Hindlimb muscle (tissue), 1 donor: ENCODE measurements around the gene DNAAF6. TPM values are rescaled to one million over a fixed set of nuclear protein-coding genes. Genes with fewer than 3 reads are reported as not detected.
A peak's percentile ranks its signal among the peaks of the same experiment; 100 is the strongest.
"Not testable (repeated sequence)": the region's sequence is repeated elsewhere in the genome, so short reads cannot be mapped to it uniquely, and the experiment has no call there.

ENCODE experiments used
- DNase-seq: peaks from one replicate; pipeline ENCODE4 v3.0.0-alpha.2; 2013
- polyA plus RNA-seq: library from polyadenylated mRNA; unstranded; fragments of 120-200 nt; gene quantifications from one replicate; pipeline ENCODE4 v1.2.1, GENCODE V29; 2013; ENCODE audit not compliant: insufficient read length

Gene DNAAF6
- not detected for polyA plus RNA-seq

GRCh38 chrX:107205770-107206696 is at the start of gene DNAAF6, which contains the start of gene NUP62CL:
Gene DNAAF6 (plus strand): TSS chrX:107206611. CDS start chrX:107212876, 6,265 bp downstream.
Gene NUP62CL (minus strand): TSS chrX:107206433. CDS start chrX:107175146, 31,287 bp downstream.
- DNase-seq: peak; percentile 23

DNA sequence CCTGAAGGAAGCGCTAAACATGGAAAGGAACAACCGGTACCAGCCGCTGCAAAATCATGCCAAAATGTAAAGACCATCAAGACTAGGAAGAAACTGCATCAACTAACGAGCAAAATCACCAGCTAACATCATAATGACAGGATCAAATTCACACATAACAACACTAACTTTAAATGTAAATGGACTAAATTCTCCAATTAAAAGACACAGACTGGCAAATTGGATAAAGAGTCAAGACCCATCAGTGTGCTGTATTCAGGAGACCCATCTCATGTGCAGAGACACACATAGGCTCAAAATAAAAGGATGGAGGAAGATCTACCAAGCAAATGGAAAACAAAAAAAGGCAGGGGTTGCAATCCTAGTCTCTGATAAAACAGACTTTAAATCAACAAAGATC is 48.8 kb upstream of the DNAAF6 start:
- DNase-seq: not testable (repeated sequence)

- DNase-seq: no peak
Observed at GRCh38 chrX:107167163-107167921, 39.1 kb upstream of the DNAAF6 start.

GRCh38 chrX:107168257-107168656 is 38.2 kb upstream of the DNAAF6 start:
- DNase-seq: no peak

DNA sequence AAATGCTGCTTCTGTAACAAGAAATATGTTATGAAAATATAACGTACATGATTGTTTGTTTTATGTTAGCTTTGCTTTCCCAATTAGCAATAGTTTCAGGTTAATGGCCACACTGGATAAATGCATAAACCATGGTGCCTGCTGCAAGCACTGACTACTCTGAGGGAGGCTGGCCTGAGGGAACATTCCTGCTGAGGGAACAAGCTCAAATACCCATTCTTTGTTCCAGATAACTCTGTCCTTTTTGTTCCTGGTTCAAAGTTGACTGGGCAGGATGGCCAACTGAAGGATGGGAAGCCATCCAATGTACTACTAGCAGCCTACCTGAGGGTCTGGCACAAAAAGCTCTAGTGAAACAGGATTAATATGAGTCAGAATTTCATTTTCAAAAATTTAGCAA is 37.7 kb upstream of the DNAAF6 start:
- DNase-seq: no peak

GRCh38 chrX:107171369-107172102 is 34.9 kb upstream of the DNAAF6 start:
- DNase-seq: no peak

DNA sequence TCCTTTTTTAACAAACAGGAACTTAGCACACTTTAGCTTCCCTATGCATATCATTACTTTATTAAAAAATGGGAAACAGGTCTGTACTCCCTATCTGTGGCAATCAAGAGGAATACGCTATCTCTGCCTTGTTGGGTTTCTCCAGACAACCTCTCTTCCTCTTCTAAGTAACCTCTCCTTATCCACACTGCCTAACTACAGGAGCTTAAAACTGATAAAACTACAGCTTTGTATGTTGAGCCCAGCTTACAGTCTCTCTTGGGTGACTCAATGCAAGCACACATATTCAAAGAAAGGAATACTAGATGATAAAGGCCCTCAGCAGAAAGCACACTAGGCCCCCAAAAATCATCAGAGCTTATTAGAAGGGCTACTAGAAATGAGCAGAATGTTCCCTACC is 9.1 kb upstream of the DNAAF6 start:
- DNase-seq: no peak

DNA sequence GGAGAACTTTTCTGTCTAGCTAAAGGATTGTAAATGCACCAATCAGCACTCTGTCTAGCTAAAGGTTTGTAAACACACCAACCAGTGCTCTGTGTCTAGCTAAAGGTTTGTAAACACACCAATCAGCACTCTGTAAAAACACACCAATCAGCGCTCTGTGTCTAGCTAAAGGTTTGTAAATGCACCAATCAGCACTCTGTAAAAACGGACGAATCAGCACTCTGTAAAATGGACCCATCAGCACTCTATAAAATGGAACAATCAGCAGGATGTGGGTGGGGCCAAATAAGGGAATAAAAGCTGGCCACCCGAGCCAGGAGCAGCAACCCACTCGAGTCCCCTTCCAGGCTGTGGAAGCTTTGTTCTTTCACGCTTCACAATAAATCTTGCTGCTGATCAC is 8.3 kb upstream of the DNAAF6 start:
- DNase-seq: not testable (repeated sequence)

DNA sequence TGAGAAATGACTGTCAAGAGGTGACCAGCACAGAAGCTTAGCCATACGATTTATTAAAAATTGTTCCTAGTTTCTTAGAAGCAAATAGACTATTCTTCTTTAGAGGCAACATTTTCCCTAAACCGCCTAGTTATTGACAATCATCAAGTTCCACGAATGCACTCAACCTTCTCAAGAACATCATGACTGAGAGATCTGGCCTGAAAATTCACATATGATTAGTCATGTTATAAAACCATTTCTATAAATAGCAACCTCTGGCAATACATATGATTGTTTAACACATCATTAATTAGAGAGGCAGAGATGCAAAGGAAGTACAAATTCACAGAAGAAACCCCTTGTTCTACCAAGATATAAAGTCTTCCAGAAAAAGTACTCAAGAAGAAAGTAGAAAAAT is 6.9 kb upstream of the DNAAF6 start:
- no peak for DNase-seq

DNA sequence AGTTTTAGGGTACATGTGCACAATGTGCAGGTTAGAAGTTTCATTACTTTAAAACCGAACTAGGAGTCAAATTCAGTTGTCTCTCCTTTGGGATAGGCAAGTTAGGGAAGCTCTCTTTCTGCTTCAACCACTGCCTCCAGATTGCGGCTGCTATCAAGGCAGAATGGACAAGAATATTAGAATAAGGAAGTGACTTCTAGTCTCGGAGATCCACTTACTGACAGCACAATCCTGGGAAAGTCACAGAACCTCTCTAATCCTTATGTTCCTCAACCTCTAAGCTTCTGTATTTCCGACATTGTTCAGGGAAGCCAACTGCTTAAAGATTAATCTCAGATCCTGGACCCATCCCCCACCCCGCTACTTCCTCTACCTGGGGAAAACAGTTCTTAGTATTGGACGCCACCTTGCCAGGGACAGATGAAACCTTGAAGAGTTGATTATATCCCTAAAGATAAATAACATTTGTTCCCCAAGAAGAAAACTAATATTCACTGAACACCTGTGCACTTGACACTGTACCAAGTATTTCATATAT is 2.3 kb upstream of the DNAAF6 start:
- DNase-seq: no peak

- DNase-seq: no peak
Observed at GRCh38 chrX:107206697-107207065, 270 bp downstream of the DNAAF6 start.

DNA sequence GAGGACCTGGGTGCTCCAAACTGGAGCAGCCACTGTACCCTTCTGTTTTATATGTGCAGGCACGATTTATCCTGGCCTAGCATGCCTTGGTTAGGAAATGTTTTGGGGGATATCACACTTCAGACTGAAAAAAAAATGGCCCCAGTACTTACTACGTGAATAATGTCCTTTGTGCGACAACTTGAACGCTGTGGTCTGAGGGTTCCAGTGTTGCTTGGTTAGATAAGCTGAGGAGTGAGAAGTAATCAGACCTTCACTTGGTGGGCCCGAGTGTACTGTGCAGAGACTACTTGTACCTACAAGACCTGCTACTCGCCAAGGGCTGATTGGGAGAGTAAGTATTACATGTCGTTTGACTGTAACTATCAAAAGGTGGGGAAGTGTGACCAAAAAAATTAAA is 678 bp downstream of the DNAAF6 start:
- DNase-seq: no peak

DNA sequence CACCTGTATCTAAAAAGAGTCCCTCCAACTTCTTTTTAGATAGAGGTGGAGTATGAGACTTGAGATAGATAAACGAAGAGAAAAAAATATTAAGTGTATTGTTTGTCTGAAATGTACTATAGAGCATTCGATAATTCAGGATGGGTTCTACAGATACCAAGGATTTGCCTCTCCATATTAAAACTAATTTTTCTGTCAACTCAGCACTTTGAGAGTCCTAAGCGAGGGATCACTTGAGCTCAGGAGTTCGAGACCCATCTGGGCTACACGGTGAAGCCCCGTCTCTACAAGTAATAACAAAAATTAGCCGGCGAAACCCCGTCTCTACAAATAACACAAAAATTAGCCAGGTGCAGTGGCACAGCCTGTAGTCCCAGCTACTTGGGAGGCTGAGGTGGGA is 1.5 kb downstream of the DNAAF6 start:
- DNase-seq: no peak

DNA sequence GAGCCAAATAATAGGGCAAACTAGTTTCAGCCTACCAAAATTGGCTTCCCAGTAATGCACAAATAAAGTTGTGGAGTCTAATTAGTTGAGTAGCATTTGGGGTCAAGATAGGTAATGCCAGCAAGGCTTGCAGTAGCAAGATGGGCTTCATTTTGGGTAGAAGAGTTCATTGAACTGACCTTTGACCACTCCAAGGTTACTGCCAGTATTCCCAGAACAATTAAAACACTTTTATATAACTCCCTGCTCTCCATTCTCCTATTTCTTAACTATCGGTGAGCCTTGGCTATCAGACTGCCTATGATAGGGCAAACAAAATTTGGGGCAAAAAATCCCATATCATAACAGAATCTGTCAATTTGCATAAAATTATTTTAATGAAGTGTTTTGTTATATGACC is 7.1 kb downstream of the DNAAF6 start:
- no peak for DNase-seq

DNA sequence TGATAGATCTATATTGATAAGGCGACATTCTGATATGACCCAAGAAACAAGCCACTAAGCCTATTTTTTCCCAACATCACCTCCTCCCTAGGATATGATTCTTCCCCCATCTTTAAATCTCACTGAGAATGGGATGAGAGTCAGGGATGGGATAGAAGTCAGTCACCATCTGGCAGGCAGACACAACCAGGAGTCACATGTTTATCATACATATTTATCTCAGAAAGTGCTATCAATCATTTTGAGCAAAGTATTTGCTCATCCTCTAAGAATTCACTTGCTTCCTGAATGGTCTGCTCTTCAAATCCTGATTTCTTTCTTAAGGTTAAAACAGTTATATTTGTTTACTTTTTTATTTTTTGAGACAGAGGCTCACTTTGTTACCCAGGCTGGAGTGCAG is 20.3 kb downstream of the DNAAF6 start:
- no peak for DNase-seq

DNA sequence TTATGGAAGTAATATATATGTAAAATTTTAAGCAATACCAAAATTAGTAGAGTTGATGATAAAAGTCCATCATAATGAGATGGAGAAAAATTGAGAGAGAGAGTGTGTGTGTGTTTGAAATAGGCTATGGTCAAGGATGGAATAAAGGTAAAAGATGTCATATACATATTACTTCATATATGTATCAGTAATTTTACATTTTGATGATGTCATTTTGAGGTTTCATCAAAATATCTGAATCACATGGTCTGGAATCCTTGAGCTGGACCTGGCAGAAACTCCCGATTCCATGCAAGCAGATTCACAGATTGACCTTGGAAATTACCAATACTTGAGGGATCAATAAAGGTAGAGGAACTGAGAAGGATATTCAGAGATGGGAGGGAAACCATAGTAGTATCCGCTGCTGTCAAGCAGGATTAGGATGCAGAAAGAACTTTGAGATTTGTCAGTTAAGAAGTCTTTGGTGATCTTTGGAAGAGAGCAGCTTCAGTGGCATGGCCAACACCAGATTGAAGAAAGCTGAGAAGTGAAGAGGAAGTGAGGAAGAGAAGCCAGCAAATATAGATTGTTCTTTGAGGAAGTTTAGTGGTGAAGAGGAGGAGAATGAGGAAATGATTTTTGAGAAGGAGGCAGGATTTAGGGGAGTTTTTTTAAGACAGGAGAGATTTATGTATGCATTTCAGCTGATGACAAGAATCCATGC is 21.5 kb downstream of the DNAAF6 start:
- no peak for DNase-seq

- no peak for DNase-seq
Observed at GRCh38 chrX:107228486-107228819, 22.0 kb downstream of the DNAAF6 start.

GRCh38 chrX:107272431-107272921 is 66.1 kb downstream of the DNAAF6 start:
- DNase-seq: no peak

DNA sequence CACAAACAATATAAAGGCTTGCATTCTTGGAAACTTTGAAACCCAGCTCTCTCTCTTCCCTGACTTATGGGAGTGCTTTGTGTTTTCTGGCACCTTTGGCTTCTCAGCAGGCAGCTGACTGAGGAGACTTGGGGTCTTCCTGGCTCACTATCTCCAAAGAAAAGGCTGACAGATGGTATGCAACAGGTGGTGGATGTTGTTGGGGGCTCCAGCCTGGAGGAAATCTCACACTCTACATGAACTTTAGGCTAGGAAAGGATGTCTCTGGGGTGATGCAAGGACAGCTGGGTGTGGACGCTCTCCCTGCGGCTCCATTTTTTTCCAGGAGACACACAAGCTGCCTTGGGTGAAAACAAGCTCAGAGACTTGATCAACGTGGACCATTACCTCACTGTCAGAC is 67.4 kb downstream of the DNAAF6 start:
- DNase-seq: no peak

DNA sequence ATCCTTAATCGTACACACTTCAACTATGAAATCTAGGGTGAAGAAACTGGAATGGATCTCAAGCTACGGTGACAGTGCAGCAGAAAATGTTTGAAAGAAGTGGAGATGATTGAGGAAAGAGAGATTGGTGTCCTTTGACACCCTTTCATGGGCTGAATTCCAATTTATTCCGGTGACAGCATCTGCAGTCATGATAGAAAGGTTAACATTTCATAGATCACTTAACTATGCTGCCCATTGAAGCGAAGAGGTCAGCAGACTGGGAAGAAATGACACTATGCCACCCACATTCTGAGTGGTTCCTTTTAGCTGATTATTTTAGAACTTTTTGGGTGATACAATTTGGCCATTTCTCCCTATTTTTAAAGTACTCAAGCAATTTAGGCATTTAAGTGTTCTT is 82.3 kb downstream of the DNAAF6 start:
- no peak for DNase-seq

- DNase-seq: no peak
Observed at GRCh38 chrX:107290019-107290418, 83.6 kb downstream of the DNAAF6 start.

DNA sequence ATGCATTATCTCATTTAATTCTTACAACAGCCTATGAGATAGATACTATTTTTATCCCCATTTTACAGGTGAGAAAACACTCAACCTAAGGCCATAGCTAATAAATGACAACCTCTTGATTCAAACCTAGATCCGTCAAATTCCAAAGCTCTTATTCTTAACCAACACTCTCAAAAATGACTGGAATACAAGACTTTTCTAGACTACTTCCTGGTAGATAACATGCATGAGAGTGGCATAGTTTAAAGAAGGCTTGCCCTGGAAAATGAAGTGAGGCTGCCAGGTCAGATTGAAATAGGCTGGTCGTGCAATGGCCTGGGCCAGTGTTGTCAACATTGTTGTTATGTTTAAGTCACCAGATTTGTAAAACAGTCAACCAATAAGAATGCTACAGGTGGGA is 86.6 kb downstream of the DNAAF6 start:
- no peak for DNase-seq
